Hepatocyte (in vitro differentiated cells): ENCODE measurements around the gene CNTNAP2.

ENCODE experiments used
- CTCF ChIP-seq: fragments of 200-600 bp; sonication (generic); IDR thresholded peaks from 2 replicates; pipeline ENCODE4 v1.5.1; 2016; ENCODE audit warnings: antibody characterized with exemption, mild to moderate bottlenecking; ENCODE audit not compliant: poor library complexity
- EZH2 ChIP-seq: fragments of 200-600 bp; sonication (generic); IDR thresholded peaks from 2 replicates; pipeline ENCODE4 v1.6.1; 2016; ENCODE audit warnings: antibody characterized with exemption, mild to moderate bottlenecking, borderline replicate concordance
- EZH2phosphoT487 ChIP-seq: fragments of 200-600 bp; sonication (generic); IDR thresholded peaks from one replicate; pipeline ENCODE4 v1.6.1; 2018; ENCODE audit warnings: antibody characterized with exemption, mild to moderate bottlenecking, low read depth, moderate library complexity; ENCODE audit not compliant: unreplicated experiment, severe bottlenecking

DNA sequence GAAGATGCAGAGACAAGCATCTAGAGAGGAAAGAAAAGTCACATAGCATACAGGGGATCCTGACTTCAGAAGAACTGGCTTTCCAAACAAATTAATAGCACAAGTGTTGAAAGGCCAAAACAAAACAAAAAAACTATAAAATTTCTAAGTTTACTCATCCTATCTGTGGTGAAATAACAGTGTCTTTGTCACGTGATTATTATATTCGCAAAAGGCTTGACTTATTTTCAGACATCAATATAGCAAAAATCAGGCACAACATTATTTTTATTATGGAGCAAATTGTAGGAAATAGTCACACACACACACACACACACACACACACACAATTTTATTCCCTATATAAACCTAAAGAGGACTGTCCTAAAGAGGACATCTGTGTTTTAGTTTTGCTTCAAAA, 272.3 kb downstream of the CNTNAP2 start:
- TF ChIP-seq CTCF (no peak), EZH2 (no peak), EZH2phosphoT487 (no peak)
